D721Med (cell line): ENCODE results near the gene CYP4X1.
"Not testable (repeated sequence)": the region's sequence is repeated elsewhere in the genome, so short reads cannot be mapped to it uniquely, and the experiment has no call there.

ENCODE experiments used
- DNase-seq: peaks from one replicate; pipeline ENCODE4 v3.0.0; 2011; ENCODE audit warnings: low spot score; ENCODE audit not compliant: insufficient read length
- FAIRE-seq: peaks from 2 replicates; lab custom pipeline; 2011; peaks lifted over from hg19 to GRCh38; lab: Jason Lieb, UNC
- TF ChIP-seq, protein P1 (sequence below): IDR thresholded peaks from 2 replicates; pipeline ENCODE4 v1.5.1; 2012; ENCODE audit warnings: mild to moderate bottlenecking, control low read depth; ENCODE audit not compliant: insufficient read depth; ENCODE audit errors: missing control alignments

CYP4X1 gene, protein sequence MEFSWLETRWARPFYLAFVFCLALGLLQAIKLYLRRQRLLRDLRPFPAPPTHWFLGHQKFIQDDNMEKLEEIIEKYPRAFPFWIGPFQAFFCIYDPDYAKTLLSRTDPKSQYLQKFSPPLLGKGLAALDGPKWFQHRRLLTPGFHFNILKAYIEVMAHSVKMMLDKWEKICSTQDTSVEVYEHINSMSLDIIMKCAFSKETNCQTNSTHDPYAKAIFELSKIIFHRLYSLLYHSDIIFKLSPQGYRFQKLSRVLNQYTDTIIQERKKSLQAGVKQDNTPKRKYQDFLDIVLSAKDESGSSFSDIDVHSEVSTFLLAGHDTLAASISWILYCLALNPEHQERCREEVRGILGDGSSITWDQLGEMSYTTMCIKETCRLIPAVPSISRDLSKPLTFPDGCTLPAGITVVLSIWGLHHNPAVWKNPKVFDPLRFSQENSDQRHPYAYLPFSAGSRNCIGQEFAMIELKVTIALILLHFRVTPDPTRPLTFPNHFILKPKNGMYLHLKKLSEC

DNA sequence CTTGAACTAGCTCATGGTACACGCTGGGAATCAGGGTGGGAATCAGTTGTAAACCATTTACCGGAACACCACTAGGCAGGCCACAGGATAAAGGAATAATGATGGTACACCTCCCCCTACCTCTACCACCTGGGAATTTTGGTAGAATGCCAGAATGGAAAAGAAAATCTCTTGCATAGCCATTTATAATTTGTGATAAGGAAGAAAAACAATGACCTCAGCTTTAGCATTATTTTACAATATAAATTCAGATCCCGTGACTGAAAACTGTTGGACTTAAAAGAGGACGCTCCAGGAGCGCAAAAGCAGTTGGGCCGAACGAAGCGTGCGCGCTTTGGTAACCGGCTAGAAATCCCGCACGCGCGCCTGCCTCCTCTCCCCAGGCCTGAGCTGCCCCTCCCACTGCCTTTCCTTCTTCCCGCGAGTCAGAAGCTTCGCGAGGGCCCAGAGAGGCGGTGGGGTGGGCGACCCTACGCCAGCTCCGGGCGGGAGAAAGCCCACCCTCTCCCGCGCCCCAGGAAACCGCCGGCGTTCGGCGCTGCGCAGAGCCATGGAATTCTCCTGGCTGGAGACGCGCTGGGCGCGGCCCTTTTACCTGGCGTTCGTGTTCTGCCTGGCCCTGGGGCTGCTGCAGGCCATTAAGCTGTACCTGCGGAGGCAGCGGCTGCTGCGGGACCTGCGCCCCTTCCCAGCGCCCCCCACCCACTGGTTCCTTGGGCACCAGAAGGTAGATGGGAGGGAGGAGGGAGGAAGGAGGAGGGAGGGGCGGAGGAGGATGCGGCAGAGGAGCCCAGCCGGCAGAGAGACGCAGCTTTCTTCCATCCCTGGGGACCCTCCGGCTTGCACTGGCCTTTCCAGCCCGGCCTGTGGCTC, at the start of gene CYP4X1:
TSS of gene CYP4X1 (plus strand) at position 402 of the 873 bp plus-strand sequence. CDS start at position 551, 149 bp downstream.
- FAIRE-seq (no peak), DNase-seq (no peak)
- TF ChIP-seq, protein P1, sequence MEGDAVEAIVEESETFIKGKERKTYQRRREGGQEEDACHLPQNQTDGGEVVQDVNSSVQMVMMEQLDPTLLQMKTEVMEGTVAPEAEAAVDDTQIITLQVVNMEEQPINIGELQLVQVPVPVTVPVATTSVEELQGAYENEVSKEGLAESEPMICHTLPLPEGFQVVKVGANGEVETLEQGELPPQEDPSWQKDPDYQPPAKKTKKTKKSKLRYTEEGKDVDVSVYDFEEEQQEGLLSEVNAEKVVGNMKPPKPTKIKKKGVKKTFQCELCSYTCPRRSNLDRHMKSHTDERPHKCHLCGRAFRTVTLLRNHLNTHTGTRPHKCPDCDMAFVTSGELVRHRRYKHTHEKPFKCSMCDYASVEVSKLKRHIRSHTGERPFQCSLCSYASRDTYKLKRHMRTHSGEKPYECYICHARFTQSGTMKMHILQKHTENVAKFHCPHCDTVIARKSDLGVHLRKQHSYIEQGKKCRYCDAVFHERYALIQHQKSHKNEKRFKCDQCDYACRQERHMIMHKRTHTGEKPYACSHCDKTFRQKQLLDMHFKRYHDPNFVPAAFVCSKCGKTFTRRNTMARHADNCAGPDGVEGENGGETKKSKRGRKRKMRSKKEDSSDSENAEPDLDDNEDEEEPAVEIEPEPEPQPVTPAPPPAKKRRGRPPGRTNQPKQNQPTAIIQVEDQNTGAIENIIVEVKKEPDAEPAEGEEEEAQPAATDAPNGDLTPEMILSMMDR: no peak

DNA sequence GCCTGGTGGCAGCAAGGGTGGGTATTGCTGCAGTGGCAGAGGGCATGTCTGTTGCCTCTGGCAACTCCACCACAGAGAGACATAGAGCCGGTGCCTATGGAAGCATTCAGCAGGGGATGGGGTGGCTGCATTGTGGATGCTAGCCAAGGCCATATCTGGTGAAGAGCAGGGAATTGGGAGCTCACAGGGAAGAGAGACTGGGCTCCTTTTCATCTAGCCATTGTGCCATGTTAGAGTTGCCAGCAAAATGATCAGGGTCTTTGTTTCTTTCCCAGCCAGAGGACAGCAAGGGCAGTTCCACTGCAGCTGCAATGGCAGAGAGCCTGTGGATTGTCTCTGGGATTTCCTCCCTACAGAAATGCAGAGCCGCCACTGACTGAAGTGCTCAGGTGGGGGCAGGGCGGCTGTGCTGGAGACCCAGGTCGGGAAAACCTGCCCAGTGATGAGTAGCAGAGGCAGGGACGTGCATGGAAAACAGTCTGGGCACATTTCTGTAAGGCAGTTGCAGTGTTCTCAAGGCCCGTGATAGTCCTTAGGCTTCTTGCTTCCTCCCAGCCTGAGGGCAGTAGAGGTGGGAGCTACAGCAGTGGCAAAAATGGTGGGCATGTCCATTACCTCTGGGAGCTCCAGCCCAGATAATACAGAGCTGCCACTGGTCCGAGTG, 40.2 kb upstream of the CYP4X1 start:
- TF ChIP-seq, protein P1: no peak
- FAIRE-seq: no peak
- DNase-seq: no peak

DNA sequence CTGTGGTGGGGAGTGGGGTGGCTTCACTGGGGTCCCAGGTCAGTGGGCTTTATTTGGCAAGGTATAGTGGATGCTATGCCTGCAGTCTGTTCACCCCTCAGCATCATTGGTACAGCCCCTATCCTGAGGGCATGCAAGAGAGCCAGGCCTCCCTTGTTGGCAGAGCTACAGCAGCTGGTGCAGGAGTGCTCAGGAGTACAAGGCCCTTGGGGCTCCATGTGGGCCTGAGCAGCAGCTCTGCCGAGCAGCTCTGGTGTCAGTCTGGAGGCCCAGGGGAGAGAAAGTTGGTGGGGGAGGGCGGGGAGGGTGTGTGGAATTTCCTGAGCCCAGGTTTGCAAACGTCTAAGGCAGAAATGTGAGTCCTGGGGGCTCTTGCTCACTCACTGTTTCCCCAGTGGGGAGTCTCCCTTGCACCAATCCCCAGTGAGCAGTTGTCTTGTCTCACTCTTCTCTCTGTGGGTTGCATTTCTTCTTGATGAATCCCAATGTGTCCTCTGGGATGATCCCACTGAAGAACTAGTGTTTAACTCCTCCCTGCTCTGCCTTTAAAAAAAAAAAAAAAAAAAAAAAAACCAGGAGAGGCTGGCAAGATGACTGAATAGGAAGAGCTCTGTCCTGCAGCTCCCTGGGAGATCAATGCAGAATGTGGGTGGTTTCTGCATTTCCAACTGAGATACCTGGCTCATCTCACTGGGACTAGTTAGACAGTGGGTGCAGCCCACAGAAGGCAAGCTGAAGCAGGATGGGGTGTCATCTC, 39.5 kb upstream of the CYP4X1 start:
- TF ChIP-seq, protein P1: no peak
- FAIRE-seq: no peak
- DNase-seq: no peak

DNA sequence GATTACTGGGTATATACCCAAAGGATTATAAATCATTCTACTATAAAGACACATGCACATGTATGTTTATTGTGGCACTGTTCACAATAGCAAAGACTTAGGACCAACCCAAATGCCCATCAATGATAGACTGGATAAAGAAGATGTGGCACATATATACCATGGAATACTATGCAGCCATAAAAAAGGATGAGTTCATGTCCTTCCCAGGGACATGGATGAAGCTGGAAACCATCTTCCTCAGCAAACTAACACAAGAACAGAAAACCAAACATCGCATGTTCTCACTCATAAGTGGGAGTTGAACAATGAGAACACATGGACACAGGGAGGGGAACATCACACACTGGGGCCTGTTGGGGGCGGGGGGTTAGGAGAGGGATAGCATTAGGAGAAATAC, 32.9 kb upstream of the CYP4X1 start:
- not testable (repeated sequence) for FAIRE-seq, DNase-seq

DNA sequence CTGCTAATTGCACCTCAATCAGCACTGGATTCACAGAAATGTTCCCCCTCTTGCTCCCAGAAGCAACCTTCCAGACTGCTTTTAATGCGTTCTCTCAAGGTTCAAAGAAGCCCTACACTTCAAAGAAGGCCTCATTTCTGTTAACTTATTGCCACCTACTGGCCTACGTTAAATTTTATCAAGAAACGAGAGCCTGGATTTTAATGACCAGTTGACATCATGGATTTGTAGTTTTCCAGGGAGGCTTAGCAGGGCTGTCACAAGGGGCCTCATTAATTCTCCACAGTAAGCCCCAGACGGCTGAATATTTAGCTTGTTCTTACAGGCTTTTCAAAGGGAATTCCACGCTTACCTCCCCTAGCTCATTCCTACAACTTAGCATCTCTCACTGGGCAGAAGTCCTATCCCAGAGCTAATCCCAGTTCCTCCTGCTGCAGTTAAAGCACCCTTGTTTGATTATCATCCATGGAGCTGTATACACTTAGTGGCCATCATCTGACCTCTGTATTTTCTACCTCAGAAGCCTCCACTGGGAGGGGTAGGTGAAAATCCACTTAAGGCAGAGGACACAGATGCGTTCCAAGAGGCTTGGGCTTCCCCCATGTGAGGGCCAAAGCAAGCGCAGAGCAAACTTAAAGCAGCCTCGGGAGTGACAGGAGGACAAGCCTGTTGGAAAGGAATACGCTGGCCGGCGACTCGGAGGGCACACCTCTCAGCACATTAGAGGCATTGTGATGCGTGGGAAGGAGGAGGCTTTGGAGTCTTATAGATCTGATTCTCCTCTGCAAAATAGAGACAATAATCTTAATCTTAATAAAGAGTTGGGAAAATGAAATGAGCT, 32.2 kb upstream of the CYP4X1 start:
- TF ChIP-seq, protein P1: peak; percentile 34
- FAIRE-seq (no peak), DNase-seq (no peak)

DNA sequence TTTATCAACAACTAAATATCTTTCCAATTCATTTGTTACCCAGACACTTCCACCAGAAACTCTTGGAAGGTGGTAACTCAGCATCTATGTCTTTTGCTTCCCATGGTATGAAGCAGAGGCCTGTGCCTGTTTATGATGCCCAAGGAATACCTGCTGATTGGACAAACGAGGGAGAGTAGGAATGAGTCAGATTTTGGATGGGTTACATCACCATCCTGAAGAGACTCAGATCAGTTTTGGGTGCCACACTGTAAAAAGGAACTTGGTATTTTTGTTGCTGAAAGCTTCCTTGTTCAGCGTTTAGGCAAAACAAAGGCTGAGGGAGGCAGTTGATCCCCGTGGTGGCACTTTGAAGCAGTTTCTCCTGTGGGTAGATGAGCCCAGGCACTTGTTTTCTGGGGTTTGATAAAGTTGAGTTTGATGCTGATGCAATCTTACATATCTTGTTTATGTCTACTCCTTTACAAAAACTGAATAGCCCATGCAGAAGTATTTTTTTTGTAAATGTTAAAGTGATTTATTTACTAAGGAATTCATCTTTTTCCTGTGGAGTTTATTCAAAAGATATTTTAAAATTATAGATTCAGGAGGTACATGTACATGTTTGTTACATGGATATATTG, 26.7 kb upstream of the CYP4X1 start:
- DNase-seq (no peak), FAIRE-seq (no peak)
- TF ChIP-seq, protein P1: no peak
